Gastrocnemius medialis (tissue), 4 donors: ENCODE measurements around the gene AOC1.

Experiments
- CTCF ChIP-seq, 5 experiments: fragments of 450-650 bp in 3 of 5; fragments of 200-600 bp in 2 of 5; sonication (generic) in 2 of 5; IDR thresholded peaks in 4 of 5; conservative IDR thresholded peaks in 1 of 5; 1 replicate in 4 of 5; 2 replicates in 1 of 5; pipeline ENCODE4 v1.5.1; 2016 to 2019; ENCODE audit warnings: antibody characterized with exemption in 5 of 5, mild to moderate bottlenecking in 3 of 5, moderate library complexity in 3 of 5
- POLR2A ChIP-seq, 2 donors: fragments of 450-650 bp; IDR thresholded peaks; one replicate each; pipeline ENCODE4 v1.6.1; 2017; ENCODE audit warnings: antibody characterized with exemption in 2 of 2, mild to moderate bottlenecking in 2 of 2, moderate library complexity in 2 of 2

- no peak for TF ChIP-seq CTCF (IDR thresholded peaks at IDR 0.05 in 4 of 5, conservative IDR thresholded peaks at IDR 0.05 in 1 of 5)
- no peak for TF ChIP-seq POLR2A (IDR thresholded peaks at IDR 0.05)
These were observed 31.6 kb upstream of the AOC1 start for GRCh38 chr7:150820578-150821198.
